Keratinocyte (primary cell): ENCODE data around the gene ALPI. TPM values are rescaled to one million over a fixed set of nuclear protein-coding genes. Genes with fewer than 3 reads are reported as not detected.

Experiments
- DNase-seq: peaks from one replicate; pipeline ENCODE4 v3.0.0-alpha.2; 2011; ENCODE audit warnings: low read depth, missing footprints, low spot score
- FAIRE-seq: peaks from 2 replicates; lab custom pipeline; 2011; peaks lifted over from hg19 to GRCh38; lab: Jason Lieb, UNC
- H2AFZ ChIP-seq: 2 replicates; pipeline ENCODE4 v1.6.0; 2012; ENCODE audit warnings: low read length, control low read depth, inconsistent platforms; ENCODE audit not compliant: control insufficient read depth
- H3K27ac ChIP-seq: 2 replicates; pipeline ENCODE4 v1.5.1; 2011; ENCODE audit warnings: low read length; ENCODE audit not compliant: control insufficient read depth, insufficient read depth
- H3K27me3 ChIP-seq: 3 replicates; pipeline ENCODE4 v1.6.0; 2011; ENCODE audit warnings: low read length; ENCODE audit not compliant: control insufficient read depth, insufficient read depth; ENCODE audit errors: extremely low read depth
- H3K36me3 ChIP-seq, 2 experiments: 2 replicates in 1 of 2; 3 replicates in 1 of 2; pipeline ENCODE4 v1.5.1; 2011; ENCODE audit warnings: low read length in 2 of 2, mild to moderate bottlenecking in 1 of 2; ENCODE audit not compliant: control insufficient read depth in 2 of 2, insufficient read depth in 2 of 2; ENCODE audit errors: extremely low read depth in 1 of 2
- H3K4me1 ChIP-seq: 3 replicates; pipeline ENCODE4 v1.5.1; 2011; ENCODE audit warnings: low read length; ENCODE audit not compliant: control insufficient read depth, insufficient read depth; ENCODE audit errors: extremely low read depth
- H3K4me2 ChIP-seq: 3 replicates; pipeline ENCODE4 v1.6.0; 2011; ENCODE audit warnings: low read depth, low read length; ENCODE audit not compliant: control insufficient read depth, insufficient read depth; ENCODE audit errors: extremely low read depth
- H3K4me3 ChIP-seq, 3 experiments: fragments of 200-600 bp in 1 of 3; sonication (generic) in 1 of 3; 2 replicates in 2 of 3; 3 replicates in 1 of 3; pipeline ENCODE4 v1.5.1; 2011 to 2016; ENCODE audit warnings: low read length in 3 of 3, mild to moderate bottlenecking in 3 of 3, control low read depth in 2 of 3, inconsistent platforms in 1 of 3, low read depth in 1 of 3, mixed read lengths in 1 of 3, mixed run types in 1 of 3, moderate library complexity in 1 of 3; ENCODE audit not compliant: control insufficient read depth in 2 of 3, insufficient read depth in 2 of 3; ENCODE audit errors: extremely low read depth in 1 of 3
- H3K79me2 ChIP-seq: 2 replicates; pipeline ENCODE4 v1.6.0; 2012; ENCODE audit warnings: low read length; ENCODE audit not compliant: control insufficient read depth, insufficient read depth
- H3K9ac ChIP-seq: 3 replicates; pipeline ENCODE4 v1.6.0; 2011; ENCODE audit warnings: low read length; ENCODE audit not compliant: control insufficient read depth, insufficient read depth; ENCODE audit errors: extremely low read depth
- H3K9me1 ChIP-seq: 3 replicates; pipeline ENCODE4 v1.6.0; 2011; ENCODE audit warnings: low read length; ENCODE audit not compliant: control insufficient read depth, insufficient read depth; ENCODE audit errors: extremely low read depth
- H3K9me3 ChIP-seq: 2 replicates; pipeline ENCODE4 v1.5.1; 2012; ENCODE audit warnings: low read depth, low read length; ENCODE audit not compliant: control insufficient read depth
- H4K20me1 ChIP-seq: 3 replicates; pipeline ENCODE4 v1.6.0; 2011; ENCODE audit warnings: low read length; ENCODE audit not compliant: control insufficient read depth, insufficient read depth; ENCODE audit errors: extremely low read depth
- EZH2 ChIP-seq: IDR thresholded peaks from one replicate; pipeline ENCODE4 v1.6.1; 2012; ENCODE audit warnings: inconsistent platforms, mild to moderate bottlenecking, low read length, moderate library complexity
- dilution Hi-C: fragments of 300-500 bp; cut with MboI; formaldehyde crosslinking; loops from one replicate; pipeline ENCODE4 v1.7.0; 2020; ENCODE audit warnings: low sequenced_read_pairs; ENCODE audit not compliant: extremely low pct_ligation_motif_present
- polyA plus RNA-seq, 5 experiments: library from polyadenylated mRNA; depleted of rRNA in 3 of 5; stranded (reverse) in 3 of 5; stranded (forward) in 1 of 5; unstranded in 1 of 5; fragments of >200 nt; gene quantifications; 1 replicate in 1 of 5; 2 replicates in 3 of 5; 3 replicates in 1 of 5; pipeline versions ENCODE4 v1.2.1 to v1.2.3, GENCODE V29; 2011 to 2012; ENCODE audit warnings: missing spikeins in 2 of 5, low read depth in 1 of 5, low replicate concordance in 1 of 5
- TF ChIP-seq, protein P1 (sequence below), 3 experiments: IDR thresholded peaks in 1 of 3; conservative IDR thresholded peaks in 1 of 3; optimal IDR thresholded peaks in 1 of 3; 2 replicates in 2 of 3; 3 replicates in 1 of 3; pipeline versions ENCODE3 to v1.5.1; 2011; ENCODE audit warnings: low read length in 3 of 3, mild to moderate bottlenecking in 3 of 3, moderate library complexity in 2 of 3, control low read depth in 1 of 3, inconsistent platforms in 1 of 3; ENCODE audit not compliant: insufficient read depth in 2 of 3; ENCODE audit errors: extremely low read depth in 1 of 3

ALPI gene
- polyA plus RNA-seq, 1 donor (not counting 4 experiments of a cell fraction or from before 2014, with no cell fraction given) = not detected

DNA sequence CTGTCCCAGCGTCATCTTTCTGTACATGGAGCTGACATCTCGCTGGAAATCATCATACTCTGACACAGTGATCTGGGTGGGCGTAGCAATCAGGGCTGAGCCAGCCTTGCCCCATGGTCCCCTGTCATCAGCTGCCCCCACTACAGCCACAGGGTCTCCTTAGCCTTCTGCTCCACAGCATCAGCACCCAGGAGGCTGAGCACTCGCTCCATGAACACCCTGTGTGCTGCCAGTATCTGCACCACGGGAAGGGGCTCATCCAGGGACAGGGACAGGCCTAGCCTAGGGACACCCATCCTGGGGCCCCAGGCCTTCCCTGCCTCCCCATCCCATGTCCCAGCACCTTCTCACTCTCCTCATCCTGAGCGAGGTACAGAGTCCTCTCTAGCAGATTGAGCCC, 37.9 kb upstream of the ALPI start:
- Histone ChIP-seq H3K36me3 (no peaks in the 10 kb centered on the region), H2AFZ (no peak overlapping the region), H3K4me3 (no peak overlapping the region), H3K27me3 (peaks cover 65% of the 10 kb centered on the region), H4K20me1 (peaks cover 2% of the 10 kb centered on the region), H3K4me2 (no peak overlapping the region), H3K27ac (no peak overlapping the region), H3K4me1 (peaks cover 9% of the 10 kb centered on the region), H3K9me1 (no peaks in the 10 kb centered on the region), H3K79me2 (no peaks in the 10 kb centered on the region), H3K9me3 (peaks cover 2% of the 10 kb centered on the region), H3K9ac (no peak overlapping the region)
- FAIRE-seq = no peak
- no peak for DNase-seq
- TF ChIP-seq, protein P1, sequence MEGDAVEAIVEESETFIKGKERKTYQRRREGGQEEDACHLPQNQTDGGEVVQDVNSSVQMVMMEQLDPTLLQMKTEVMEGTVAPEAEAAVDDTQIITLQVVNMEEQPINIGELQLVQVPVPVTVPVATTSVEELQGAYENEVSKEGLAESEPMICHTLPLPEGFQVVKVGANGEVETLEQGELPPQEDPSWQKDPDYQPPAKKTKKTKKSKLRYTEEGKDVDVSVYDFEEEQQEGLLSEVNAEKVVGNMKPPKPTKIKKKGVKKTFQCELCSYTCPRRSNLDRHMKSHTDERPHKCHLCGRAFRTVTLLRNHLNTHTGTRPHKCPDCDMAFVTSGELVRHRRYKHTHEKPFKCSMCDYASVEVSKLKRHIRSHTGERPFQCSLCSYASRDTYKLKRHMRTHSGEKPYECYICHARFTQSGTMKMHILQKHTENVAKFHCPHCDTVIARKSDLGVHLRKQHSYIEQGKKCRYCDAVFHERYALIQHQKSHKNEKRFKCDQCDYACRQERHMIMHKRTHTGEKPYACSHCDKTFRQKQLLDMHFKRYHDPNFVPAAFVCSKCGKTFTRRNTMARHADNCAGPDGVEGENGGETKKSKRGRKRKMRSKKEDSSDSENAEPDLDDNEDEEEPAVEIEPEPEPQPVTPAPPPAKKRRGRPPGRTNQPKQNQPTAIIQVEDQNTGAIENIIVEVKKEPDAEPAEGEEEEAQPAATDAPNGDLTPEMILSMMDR (optimal IDR thresholded peaks at IDR 0.05 in 1 of 3, IDR thresholded peaks at IDR 0.05 in 1 of 3, conservative IDR thresholded peaks at IDR 0.05 in 1 of 3; ENCODE audit: extremely low read depth in 1 of 3, insufficient read depth in 2 of 3, low read length in 3 of 3) = no peak
- no peak for TF ChIP-seq EZH2
- dilution Hi-C loops = no loop called here

DNA sequence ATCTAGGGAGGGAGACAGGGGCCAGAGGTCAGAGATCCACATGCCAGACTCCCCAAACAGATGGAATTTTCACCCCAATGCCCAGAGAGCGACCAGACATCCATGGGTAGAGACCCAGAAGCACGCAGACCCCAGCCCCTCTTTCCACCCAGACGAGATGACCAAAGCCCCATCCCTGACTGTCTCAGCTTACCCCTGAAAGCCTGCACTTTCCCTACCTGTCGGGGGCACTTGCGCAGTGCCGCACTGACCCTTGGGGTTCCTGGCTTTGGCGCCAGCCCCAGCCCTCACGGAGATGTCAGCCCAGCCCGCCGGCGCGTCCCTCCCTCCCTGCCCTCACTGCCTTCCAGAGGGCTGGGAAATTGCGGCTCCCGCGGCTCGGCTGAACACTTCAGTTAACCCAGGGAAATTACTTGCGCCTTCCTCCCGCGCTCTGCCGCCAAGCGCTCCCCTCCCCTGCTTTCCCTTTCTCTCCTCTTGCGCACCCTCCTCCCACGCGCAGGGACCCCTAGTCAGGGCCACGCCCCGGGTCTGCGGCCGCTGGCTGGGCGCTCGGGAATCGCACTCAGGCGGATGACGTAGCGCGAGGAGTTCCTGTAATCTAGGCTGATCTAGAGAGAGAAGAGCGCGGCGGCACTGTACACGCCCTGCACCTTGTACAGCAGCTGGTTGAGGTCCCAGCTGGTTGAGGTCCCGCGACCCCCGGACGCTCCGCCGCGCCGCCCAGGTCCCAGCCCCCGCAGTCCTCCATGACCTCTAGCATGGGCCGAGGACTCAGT, 37.3 kb upstream of the ALPI start:
- Histone ChIP-seq H3K4me1 (peaks cover 9% of the 10 kb centered on the region), H3K9me1 (no peaks in the 10 kb centered on the region), H3K4me2 (peak overlapping the region; percentile 64), H3K79me2 (no peaks in the 10 kb centered on the region), H2AFZ (peak overlapping the region; percentile 49), H3K4me3 (peak overlapping the region in 2 of 3 experiments; percentile 49 to 57), H3K27ac (no peak overlapping the region), H3K27me3 (peaks cover 65% of the 10 kb centered on the region), H3K9ac (no peak overlapping the region), H4K20me1 (peaks cover 2% of the 10 kb centered on the region), H3K9me3 (peaks cover 2% of the 10 kb centered on the region), H3K36me3 (no peaks in the 10 kb centered on the region)
- TF ChIP-seq, protein P1 (optimal IDR thresholded peaks at IDR 0.05 in 1 of 3, IDR thresholded peaks at IDR 0.05 in 1 of 3, conservative IDR thresholded peaks at IDR 0.05 in 1 of 3; ENCODE audit: extremely low read depth in 1 of 3, insufficient read depth in 2 of 3, low read length in 3 of 3) = no peak
- peak; percentile 87 for TF ChIP-seq EZH2
- dilution Hi-C loops = no loop called here
- FAIRE-seq (no peak), DNase-seq (no peak)
